IMR-90 (cell line): ENCODE measurements around the gene TMEM131. TPM values are rescaled to one million over a fixed set of nuclear protein-coding genes. Genes with fewer than 3 reads are reported as not detected.

ENCODE experiments used
- ATAC-seq: fragments of 200-7000 bp; cut with Tn5 transposase; 2 replicates; pipeline ENCODE4 v1.9.1; 2020; ENCODE audit warnings: low read depth, mild to moderate bottlenecking, moderate library complexity
- BruUV-seq: library from RNA; stranded (reverse); fragments of 400-500 nt; replicated peaks from 2 replicates; lab custom pipeline; 2021; lab: Mats Ljungman, UMichigan
- CTCF ChIA-PET: fragments of 300-600 bp; formaldehyde crosslinking; extraction: SDS; loops from one replicate; lab custom pipeline; 2021; ENCODE audit warnings: antibody characterized with exemption; lab: Yijun Ruan, JAX
- POLR2A ChIA-PET: fragments of 300-600 bp; sonication (Branson Sonifier 250); formaldehyde crosslinking; loops from one replicate; lab custom pipeline; 2022; ENCODE audit warnings: antibody characterized with exemption; ENCODE audit not compliant: unreplicated experiment; lab: Charles Lee
- DNase-seq: peaks from one replicate; pipeline ENCODE4 v3.0.0; 2013
- H2AFZ ChIP-seq: replicated peaks from 2 replicates; pipeline ENCODE3; 2013; ENCODE audit warnings: low read length, mild to moderate bottlenecking; ENCODE audit not compliant: poor library complexity
- H2AK5ac ChIP-seq: 2 replicates; pipeline ENCODE4 v1.6.1; 2013; ENCODE audit warnings: low read depth, low read length, inconsistent platforms
- H2AK9ac ChIP-seq: replicated peaks from 2 replicates; pipeline ENCODE3; 2013; ENCODE audit warnings: mild to moderate bottlenecking, low read depth, low read length, moderate library complexity; ENCODE audit not compliant: poor library complexity
- H2BK120ac ChIP-seq: 2 replicates; pipeline ENCODE4 v1.6.1; 2013; ENCODE audit warnings: low read depth, low read length, inconsistent platforms
- H2BK15ac ChIP-seq: 3 replicates; pipeline ENCODE4 v1.6.1; 2013; ENCODE audit warnings: low read depth, low read length, inconsistent platforms
- H2BK20ac ChIP-seq: 2 replicates; pipeline ENCODE4 v1.6.1; 2013; ENCODE audit warnings: low read depth, mild to moderate bottlenecking, inconsistent platforms, low read length, moderate library complexity
- H2BK5ac ChIP-seq: 2 replicates; pipeline ENCODE4 v1.6.1; 2013; ENCODE audit warnings: mild to moderate bottlenecking, low read depth, low read length, inconsistent platforms; ENCODE audit not compliant: poor library complexity, severe bottlenecking
- H3K14ac ChIP-seq: replicated peaks from 2 replicates; pipeline ENCODE4 v1.6.1; 2013; ENCODE audit warnings: low read depth, low read length, inconsistent platforms
- H3K18ac ChIP-seq: 2 replicates; pipeline ENCODE4 v1.6.1; 2013; ENCODE audit warnings: low read depth, low read length, control low read depth
- H3K23ac ChIP-seq: 2 replicates; pipeline ENCODE4 v1.6.1; 2013; ENCODE audit warnings: low read depth, low read length, inconsistent platforms
- H3K27ac ChIP-seq: 2 replicates; pipeline ENCODE4 v1.5.1; 2013; ENCODE audit warnings: mild to moderate bottlenecking, control low read depth, low read length; ENCODE audit not compliant: insufficient read depth
- H3K27me3 ChIP-seq: 2 replicates; pipeline ENCODE4 v1.6.1; 2013; ENCODE audit warnings: low read length; ENCODE audit not compliant: control insufficient read depth, insufficient read depth
- H3K36me3 ChIP-seq: 2 replicates; pipeline ENCODE4 v1.6.1; 2013; ENCODE audit warnings: low read length, mixed read lengths; ENCODE audit not compliant: control insufficient read depth, insufficient read depth
- H3K4ac ChIP-seq: 2 replicates; pipeline ENCODE4 v1.6.1; 2013; ENCODE audit warnings: low read depth, low read length, inconsistent platforms
- H3K4me1 ChIP-seq: 2 replicates; pipeline ENCODE4 v1.6.1; 2013; ENCODE audit warnings: low read length, mixed read lengths; ENCODE audit not compliant: control insufficient read depth, insufficient read depth
- H3K4me2 ChIP-seq: 2 replicates; pipeline ENCODE4 v1.6.1; 2013; ENCODE audit warnings: low read depth, mild to moderate bottlenecking, control low read depth, low read length, moderate library complexity
- H3K4me3 ChIP-seq: 2 replicates; pipeline ENCODE4 v1.5.1; 2013; ENCODE audit warnings: low read depth, mild to moderate bottlenecking, control low read depth, low read length, moderate library complexity; ENCODE audit not compliant: insufficient read depth
- H3K56ac ChIP-seq: 2 replicates; pipeline ENCODE4 v1.6.1; 2013; ENCODE audit warnings: low read length, inconsistent platforms; ENCODE audit not compliant: insufficient read depth; ENCODE audit errors: extremely low read depth
- H3K79me1 ChIP-seq, 2 experiments: 2 replicates each; pipeline ENCODE4 v1.6.1; 2013; ENCODE audit warnings: low read length in 2 of 2, inconsistent platforms in 1 of 2, low read depth in 1 of 2
- H3K9ac ChIP-seq: 2 replicates; pipeline ENCODE4 v1.6.1; 2013; ENCODE audit warnings: low read depth, low read length, control low read depth
- H3K9me1 ChIP-seq: 2 replicates; pipeline ENCODE4 v1.6.1; 2013; ENCODE audit warnings: low read length, inconsistent platforms; ENCODE audit not compliant: insufficient read depth
- H3K9me3 ChIP-seq: 2 replicates; pipeline ENCODE4 v1.6.1; 2013; ENCODE audit warnings: low read length; ENCODE audit not compliant: control insufficient read depth, insufficient read depth
- H4K20me1 ChIP-seq: 2 replicates; pipeline ENCODE4 v1.6.1; 2013; ENCODE audit warnings: low read length, inconsistent platforms; ENCODE audit not compliant: insufficient read depth
- H4K5ac ChIP-seq: 2 replicates; pipeline ENCODE4 v1.6.1; 2013; ENCODE audit warnings: mild to moderate bottlenecking, low read depth, low read length, control low read depth
- H4K8ac ChIP-seq, 2 experiments: 2 replicates each; pipeline ENCODE4 v1.6.1; 2013; ENCODE audit warnings: low read depth in 2 of 2, low read length in 2 of 2, control low read depth in 1 of 2, inconsistent platforms in 1 of 2
- H4K91ac ChIP-seq: 2 replicates; pipeline ENCODE4 v1.6.1; 2013; ENCODE audit warnings: low read depth, low read length, inconsistent platforms; ENCODE audit not compliant: insufficient read depth
- CHD1 ChIP-seq: IDR thresholded peaks from 2 replicates; pipeline ENCODE4 v1.6.1; 2012; ENCODE audit warnings: low read depth, low read length, improper control_type of control experiment
- CTCF ChIP-seq: conservative IDR thresholded peaks from 2 replicates; pipeline ENCODE4 v1.5.1; 2012; ENCODE audit warnings: mild to moderate bottlenecking, low read depth, low read length, improper control_type of control experiment
- ELK1 ChIP-seq: fragments of 150-350 bp; IDR thresholded peaks from 2 replicates; pipeline ENCODE4 v1.6.1; 2016; ENCODE audit warnings: low read depth, mild to moderate bottlenecking, low read length, moderate library complexity, borderline replicate concordance
- POLR2A ChIP-seq: IDR thresholded peaks from 2 replicates; pipeline ENCODE4 v1.6.1; 2012; ENCODE audit warnings: mild to moderate bottlenecking, low read depth, low read length
- RAD21 ChIP-seq: IDR thresholded peaks from 2 replicates; pipeline ENCODE4 v1.6.1; 2012; ENCODE audit warnings: low read length, improper control_type of control experiment
- RFX5 ChIP-seq: IDR thresholded peaks from 2 replicates; pipeline ENCODE4 v1.8.0; 2012; ENCODE audit warnings: low read depth, mild to moderate bottlenecking, low read length, moderate library complexity
- SMC3 ChIP-seq: fragments of 150-350 bp; IDR thresholded peaks from 2 replicates; pipeline ENCODE4 v1.6.1; 2016; ENCODE audit warnings: low read depth, mild to moderate bottlenecking, antibody characterized with exemption, low read length, moderate library complexity
- WGBS, 2 experiments: methylation state at CpG; one replicate each; pipeline versions ENCODE4 v1.1.5 to v1.1.7; 2013; ENCODE audit warnings: missing lambda C conversion rate in 2 of 2; ENCODE audit not compliant: insufficient read length in 1 of 2; ENCODE audit errors: extremely low coverage in 2 of 2; 5-methylcytosine and 5-hydroxymethylcytosine counted together
- dilution Hi-C: fragments of 300-500 bp; cut with HindIII; formaldehyde crosslinking; loops from one replicate; pipeline ENCODE4 v1.14.3; 2018; ENCODE audit warnings: low sequenced_read_pairs; ENCODE audit not compliant: unreplicated experiment
- in situ Hi-C: fragments of 300-500 bp; cut with MboI; formaldehyde crosslinking; loops from 3 replicates; pipeline ENCODE4 v1.14.3; 2019; ENCODE audit warnings: low sequenced_read_pairs, inconsistent platforms, mixed read lengths
- intact Hi-C: fragments of 100-400 bp; cut with micrococcal nuclease; formaldehyde crosslinking; loops from 2 replicates; pipeline ENCODE4 v1.10.0; 2022
- polyA plus RNA-seq, 3 experiments: library from polyadenylated mRNA; depleted of rRNA; stranded (reverse); fragments of >200 nt; gene quantifications; 2 replicates each; pipeline ENCODE4 v1.2.3, GENCODE V29; 2012; ENCODE audit warnings: low replicate concordance in 1 of 3
- total RNA-seq: library from RNA; depleted of rRNA; stranded (reverse); fragments of >200 nt; gene quantifications from 2 replicates; pipeline ENCODE4 v1.2.3, GENCODE V29; 2012
- TF ChIP-seq, protein P1 (sequence below): fragments of 150-350 bp; IDR thresholded peaks from 2 replicates; pipeline ENCODE4 v1.6.1; 2017; ENCODE audit warnings: mild to moderate bottlenecking, antibody characterized with exemption, low read length, low read depth

Gene TMEM131
- total and polyA plus RNA-seq, 2 of the 4 experiments (the other 2 are of a cell fraction) = 13.3 to 14.0 TPM

DNA sequence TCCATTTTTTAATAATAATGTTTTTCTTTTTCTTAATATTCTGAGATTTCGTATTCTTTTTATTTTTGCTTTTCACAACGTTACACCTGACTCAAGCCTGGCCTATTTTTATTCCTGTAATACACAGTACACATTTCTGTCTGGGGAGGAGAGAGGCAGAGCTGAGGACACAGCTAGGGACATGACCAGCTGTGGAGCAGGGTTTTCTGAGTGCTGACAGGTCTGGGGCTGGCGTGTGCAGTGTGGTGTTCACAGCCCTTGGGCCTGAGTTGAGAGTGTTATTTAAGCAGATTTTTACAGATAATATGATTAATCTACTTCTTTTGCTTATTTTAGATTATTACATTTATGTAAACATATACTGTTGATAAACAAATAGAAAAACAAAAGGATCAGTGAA is 226.4 kb downstream of the TMEM131 start:
- Histone ChIP-seq H3K9me3 (no peaks in the 10 kb centered on the region), H4K20me1 (no peaks in the 10 kb centered on the region), H4K5ac (no peak overlapping the region), H3K27ac (no peak overlapping the region), H3K79me1 (no peaks in the 10 kb centered on the region; a peak in 1 of 4 replicates), H3K27me3 (no peaks in the 10 kb centered on the region), H2BK5ac (no peak overlapping the region), H3K56ac (no peak overlapping the region), H4K91ac (no peak overlapping the region), H3K4me3 (no peak overlapping the region), H3K9me1 (peaks cover 6% of the 10 kb centered on the region; the same call in 1 of the 2 replicates), H3K18ac (no peak overlapping the region), H3K9ac (no peak overlapping the region), H2BK120ac (no peak overlapping the region), H2BK20ac (no peak overlapping the region), H3K14ac (no peak overlapping the region), H2AK9ac (no peak overlapping the region), H2AFZ (no peak overlapping the region), H3K36me3 (peaks cover 30% of the 10 kb centered on the region), H3K4me2 (no peak overlapping the region), H3K4ac (no peak overlapping the region), H3K23ac (no peak overlapping the region), H4K8ac (no peak overlapping the region), H3K4me1 (no peaks in the 10 kb centered on the region), H2BK15ac (no peak overlapping the region), H2AK5ac (no peak overlapping the region)
- BruUV-seq = no TSS peak
- ATAC-seq = no peak
- intact Hi-C loops = loop anchor here (10.0 kb wide), 1 partner anchor 65 kb away; no protein-coding TSS in a partner anchor
- in situ Hi-C loops = no loop called here
- WGBS, 2 experiments = no CpG with 5 or more reads among the region's 3 CpGs
- dilution Hi-C loops = no loop called here
- TF ChIP-seq CTCF (no peak), RAD21 (no peak), RFX5 (no peak), SMC3 (no peak), ELK1 (no peak), CHD1 (no peak), POLR2A (no peak)
- TF ChIP-seq, protein P1, sequence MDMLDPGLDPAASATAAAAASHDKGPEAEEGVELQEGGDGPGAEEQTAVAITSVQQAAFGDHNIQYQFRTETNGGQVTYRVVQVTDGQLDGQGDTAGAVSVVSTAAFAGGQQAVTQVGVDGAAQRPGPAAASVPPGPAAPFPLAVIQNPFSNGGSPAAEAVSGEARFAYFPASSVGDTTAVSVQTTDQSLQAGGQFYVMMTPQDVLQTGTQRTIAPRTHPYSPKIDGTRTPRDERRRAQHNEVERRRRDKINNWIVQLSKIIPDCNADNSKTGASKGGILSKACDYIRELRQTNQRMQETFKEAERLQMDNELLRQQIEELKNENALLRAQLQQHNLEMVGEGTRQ = no peak
- CTCF ChIA-PET = interaction anchor here (0.6 kb wide), 1 partner anchor 500 kb away, joined by 3 read pairs; no protein-coding TSS in a partner anchor
- no peak for DNase-seq
- POLR2A ChIA-PET = no interaction called here
